Fibroblast of mammary gland (primary cell): Measurements from ENCODE around the gene CSPG4.
"Not testable (repeated sequence)": the region's sequence is repeated elsewhere in the genome, so short reads cannot be mapped to it uniquely, and the experiment has no call there.

ENCODE experiments used
- DNase-seq: peaks from one replicate; pipeline ENCODE4 v3.0.0-alpha.2; 2010; ENCODE audit warnings: low read depth
- H3K4me3 ChIP-seq: 2 replicates; pipeline ENCODE4 v1.5.1; 2011; ENCODE audit warnings: low read depth, mild to moderate bottlenecking, low read length, moderate library complexity; ENCODE audit not compliant: control insufficient read depth
- TF ChIP-seq, protein P1 (sequence below): conservative IDR thresholded peaks from 2 replicates; pipeline ENCODE4 v1.5.1; 2011; ENCODE audit warnings: low read depth, low read length, inconsistent platforms; ENCODE audit not compliant: control insufficient read depth, insufficient read depth

CSPG4 gene

GRCh38 chr15:75704263-75704615 lies 8.4 kb downstream of the CSPG4 start:
- no peak for DNase-seq
- no peak overlapping the region for H3K4me3 ChIP-seq

GRCh38 chr15:75703440-75704262 lies 9.0 kb downstream of the CSPG4 start:
- not testable (repeated sequence) for H3K4me3 ChIP-seq

More at GRCh38 chr15:75704263-75704615, 8.4 kb downstream of the CSPG4 start:
- TF ChIP-seq, protein P1, sequence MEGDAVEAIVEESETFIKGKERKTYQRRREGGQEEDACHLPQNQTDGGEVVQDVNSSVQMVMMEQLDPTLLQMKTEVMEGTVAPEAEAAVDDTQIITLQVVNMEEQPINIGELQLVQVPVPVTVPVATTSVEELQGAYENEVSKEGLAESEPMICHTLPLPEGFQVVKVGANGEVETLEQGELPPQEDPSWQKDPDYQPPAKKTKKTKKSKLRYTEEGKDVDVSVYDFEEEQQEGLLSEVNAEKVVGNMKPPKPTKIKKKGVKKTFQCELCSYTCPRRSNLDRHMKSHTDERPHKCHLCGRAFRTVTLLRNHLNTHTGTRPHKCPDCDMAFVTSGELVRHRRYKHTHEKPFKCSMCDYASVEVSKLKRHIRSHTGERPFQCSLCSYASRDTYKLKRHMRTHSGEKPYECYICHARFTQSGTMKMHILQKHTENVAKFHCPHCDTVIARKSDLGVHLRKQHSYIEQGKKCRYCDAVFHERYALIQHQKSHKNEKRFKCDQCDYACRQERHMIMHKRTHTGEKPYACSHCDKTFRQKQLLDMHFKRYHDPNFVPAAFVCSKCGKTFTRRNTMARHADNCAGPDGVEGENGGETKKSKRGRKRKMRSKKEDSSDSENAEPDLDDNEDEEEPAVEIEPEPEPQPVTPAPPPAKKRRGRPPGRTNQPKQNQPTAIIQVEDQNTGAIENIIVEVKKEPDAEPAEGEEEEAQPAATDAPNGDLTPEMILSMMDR: no peak

DNA sequence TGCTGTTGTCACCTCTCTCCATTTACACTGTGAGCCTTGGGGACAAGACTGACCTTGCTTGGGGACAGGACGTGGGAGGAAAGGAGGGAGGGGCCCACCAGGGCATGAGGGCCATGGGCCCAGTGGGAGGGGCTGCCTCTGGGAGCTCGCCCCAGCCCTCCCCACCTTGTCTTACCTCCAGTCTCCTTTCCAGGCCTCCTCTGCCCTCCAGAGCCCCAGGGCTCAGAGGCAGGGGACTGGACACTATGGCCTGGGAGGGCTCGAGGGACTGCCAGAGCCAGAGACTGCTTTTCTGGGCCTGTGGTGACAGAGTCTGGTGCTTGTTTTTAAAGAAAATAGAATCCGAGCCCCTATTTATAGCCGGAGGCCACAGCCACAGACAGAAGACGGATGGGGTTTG lies 10.2 kb downstream of the CSPG4 start:
- H3K4me3 ChIP-seq: no peak overlapping the region
- DNase-seq: no peak
- TF ChIP-seq, protein P1: no peak

More at GRCh38 chr15:75703440-75704262, 9.0 kb downstream of the CSPG4 start:
- DNase-seq: not testable (repeated sequence)

GRCh38 chr15:75701071-75702003 lies 11.3 kb downstream of the CSPG4 start:
- not testable (repeated sequence) for DNase-seq, H3K4me3 ChIP-seq

DNA sequence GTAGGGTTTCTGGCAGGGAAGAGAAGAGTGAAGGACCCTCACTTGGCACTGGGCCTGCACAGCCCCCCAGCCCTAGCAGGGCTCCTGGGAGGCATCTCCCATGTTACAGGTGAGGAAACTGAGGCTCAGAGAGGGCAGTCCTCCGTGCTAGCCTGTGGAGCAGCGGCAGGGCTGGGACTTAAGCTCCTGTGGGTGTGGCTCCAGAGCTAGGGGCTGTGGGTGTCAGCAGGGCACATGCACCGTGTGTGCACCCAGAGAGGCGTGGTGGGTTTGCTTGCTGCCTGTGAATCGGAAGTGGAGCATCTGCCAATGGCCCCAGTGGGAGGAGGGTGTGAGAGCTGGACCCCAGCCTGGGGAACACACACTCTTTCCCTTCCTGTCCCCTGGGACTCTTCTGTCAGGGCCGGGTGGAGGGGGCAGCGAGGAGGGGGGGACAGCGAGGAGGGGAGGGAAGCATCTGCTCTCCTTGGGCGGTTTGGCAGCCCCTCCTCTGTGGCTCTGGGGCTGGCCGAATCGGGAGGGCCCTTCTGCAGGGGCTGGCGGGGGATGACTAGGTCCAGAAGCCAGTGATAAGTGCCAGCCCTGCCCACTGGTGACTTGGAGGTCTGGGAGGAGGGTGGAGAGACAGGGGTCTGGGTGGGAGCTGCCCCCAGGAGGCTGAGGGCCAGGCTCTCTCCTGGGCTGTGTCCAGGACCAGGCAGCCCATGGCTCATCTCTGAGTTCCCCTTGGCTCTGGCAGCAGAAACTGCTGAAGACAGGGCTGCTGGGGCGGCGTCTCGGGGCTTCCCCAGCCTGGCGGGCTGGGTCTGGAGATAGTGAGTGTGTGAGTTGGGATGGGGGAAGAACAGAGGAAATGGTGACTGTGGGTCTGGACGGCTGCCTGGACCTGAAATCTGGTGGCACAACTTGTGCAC lies 12.4 kb downstream of the CSPG4 start:
- not testable (repeated sequence) for H3K4me3 ChIP-seq
- DNase-seq: peak; percentile 82

- not testable (repeated sequence) for DNase-seq
These were observed 13.1 kb downstream of the CSPG4 start for GRCh38 chr15:75699517-75699916.

DNA sequence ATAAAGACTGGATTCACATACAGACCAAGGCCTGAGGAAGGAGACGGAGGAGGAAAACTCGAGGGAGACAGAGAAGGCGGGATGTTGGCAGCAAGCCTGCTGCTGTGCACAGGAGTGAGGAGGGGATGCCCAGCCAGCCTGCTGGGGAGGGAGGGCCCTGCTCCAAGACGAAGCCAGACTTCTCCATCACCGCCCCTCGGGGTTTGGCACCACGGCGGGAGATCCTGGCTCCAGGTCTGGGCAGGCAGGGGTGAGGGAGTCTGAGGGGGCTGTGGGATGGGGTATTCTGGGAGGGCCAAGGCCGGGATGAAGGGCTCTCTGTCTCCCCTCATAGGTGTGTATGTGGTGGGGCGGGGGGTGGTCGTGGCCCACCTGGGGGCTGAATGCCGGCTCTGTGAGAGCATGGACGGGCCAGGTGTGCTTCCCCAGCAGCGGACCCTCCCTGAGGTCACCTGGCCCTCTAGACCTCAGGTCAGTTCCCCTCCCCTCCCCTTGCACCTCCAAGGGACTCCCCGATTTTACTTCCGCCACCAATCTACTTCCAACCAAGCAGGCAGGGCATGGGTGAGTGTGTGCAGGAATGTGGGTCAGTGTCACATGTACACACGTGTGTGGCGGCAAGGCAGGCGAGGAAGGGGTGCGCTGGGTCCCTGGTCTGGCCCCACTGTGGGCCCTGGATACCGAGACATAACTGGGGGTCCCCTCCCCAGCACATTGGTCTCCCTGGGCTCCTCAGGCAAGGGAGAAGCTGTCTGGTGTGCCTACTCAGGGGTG lies 14.5 kb downstream of the CSPG4 start:
- H3K4me3 ChIP-seq, DNase-seq: not testable (repeated sequence)

More at GRCh38 chr15:75699517-75699916, 13.1 kb downstream of the CSPG4 start:
- not testable (repeated sequence) for H3K4me3 ChIP-seq

GRCh38 chr15:75697523-75697922 lies 15.1 kb downstream of the CSPG4 start:
- TF ChIP-seq, protein P1: no peak
- no peak overlapping the region for H3K4me3 ChIP-seq
- no peak for DNase-seq
